Islet of Langerhans (tissue), 1 donor: ENCODE data around the gene USP44.

Experiments
- FAIRE-seq: peaks from one replicate; lab custom pipeline; 2011; peaks lifted over from hg19 to GRCh38; lab: Jason Lieb, UNC

The USP44 gene

DNA sequence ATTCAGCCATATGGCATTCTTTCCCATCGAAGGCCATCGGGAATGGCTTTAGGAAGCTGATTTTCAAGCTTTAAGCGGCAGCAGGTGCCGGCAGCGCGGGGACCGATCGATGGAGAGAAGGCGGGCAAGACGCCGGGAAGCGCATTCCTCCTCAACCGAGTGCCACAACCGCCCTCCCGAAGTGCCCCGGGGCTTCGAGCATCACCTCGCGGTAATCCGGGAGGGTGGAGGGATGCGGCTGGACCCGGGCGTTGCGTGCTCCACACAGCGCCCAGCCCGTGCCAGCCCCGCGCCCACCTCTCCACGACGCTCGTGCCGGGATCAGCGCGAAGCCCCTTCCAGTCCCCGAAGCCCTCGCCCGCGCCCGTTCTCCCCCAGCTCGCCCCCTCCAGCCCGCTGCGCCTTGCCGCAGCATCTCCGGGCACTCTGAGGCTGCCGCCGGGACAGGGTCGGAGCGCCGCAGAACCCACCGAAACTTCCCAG is 3.2 kb downstream of the USP44 start:
- FAIRE-seq: no peak

- FAIRE-seq: no peak
Measured at GRCh38 chr12:95547522-95548055, 3.7 kb downstream of the USP44 start.

DNA sequence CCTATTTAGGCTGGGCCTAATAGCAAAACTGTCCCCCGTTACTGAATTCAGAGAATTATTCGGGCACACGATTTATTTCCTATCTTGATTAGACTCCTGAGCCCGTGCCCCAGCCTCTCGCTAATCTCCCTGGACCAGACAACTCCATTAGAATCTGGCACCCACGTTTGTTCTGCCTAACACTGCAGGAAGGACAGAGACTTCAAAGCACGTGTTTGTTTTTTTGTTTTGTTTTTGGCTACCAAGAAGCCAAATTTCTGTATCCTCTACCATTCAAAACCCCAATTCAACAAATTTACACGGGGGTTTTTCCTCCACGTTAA is 4.8 kb downstream of the USP44 start:
- FAIRE-seq: no peak

- no peak for FAIRE-seq
Measured at GRCh38 chr12:95545731-95546490, 5.4 kb downstream of the USP44 start.

DNA sequence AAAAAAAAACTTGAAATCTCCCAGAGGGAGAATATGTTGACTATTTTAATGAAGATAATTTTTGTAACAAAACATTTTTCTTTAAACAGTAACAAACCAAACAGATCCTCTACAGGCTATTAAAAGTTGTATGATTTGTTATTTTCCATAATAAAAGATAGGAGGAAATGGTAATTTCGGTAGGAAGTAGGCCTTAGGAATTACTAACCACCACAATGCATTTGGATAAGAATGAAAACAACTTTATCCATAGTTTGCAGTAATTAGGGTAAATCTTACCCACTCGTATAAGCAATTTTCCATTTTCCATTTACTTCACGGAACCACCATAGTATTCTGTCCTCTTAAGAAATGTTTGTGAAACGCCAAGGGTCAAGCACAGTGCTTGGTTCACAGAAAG is 6.0 kb downstream of the USP44 start:
- no peak for FAIRE-seq

DNA sequence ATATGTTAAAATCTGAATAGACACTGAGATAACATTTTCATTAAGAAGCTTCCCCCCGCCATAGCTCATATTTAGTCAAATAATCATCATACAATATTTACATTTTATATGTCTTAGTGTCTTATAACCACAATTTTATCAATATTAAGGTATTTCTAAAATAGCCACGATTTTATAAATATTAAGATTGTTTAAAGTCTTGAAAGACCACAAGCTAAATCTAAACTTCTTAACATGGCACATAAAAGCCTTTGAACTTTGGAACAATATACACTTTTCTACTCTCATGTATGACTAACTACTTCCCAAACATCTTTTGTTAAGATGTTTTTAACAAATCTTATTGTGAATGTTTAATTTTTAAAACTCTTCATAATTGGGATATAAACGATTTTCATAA is 6.5 kb downstream of the USP44 start:
- FAIRE-seq: no peak

DNA sequence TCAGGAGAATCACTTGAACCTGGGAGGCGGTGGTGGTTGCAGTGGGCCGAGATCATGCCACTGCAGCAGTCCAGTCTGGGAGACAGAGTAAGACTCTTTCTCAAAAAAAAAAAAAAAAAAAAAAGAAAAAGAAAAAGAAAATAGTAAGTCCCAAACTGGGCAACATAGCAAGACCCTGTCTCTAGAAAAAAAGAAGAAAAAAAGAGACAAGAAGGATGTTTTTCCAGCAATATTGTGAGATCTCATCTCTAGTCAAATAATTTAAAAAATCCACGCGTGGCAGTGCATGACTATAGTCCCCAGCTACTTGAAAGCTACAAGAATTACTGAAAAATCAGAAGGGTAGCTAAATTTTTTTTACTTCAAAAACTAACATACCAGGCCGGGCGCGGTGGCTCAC is 8.0 kb downstream of the USP44 start:
- FAIRE-seq: no peak

DNA sequence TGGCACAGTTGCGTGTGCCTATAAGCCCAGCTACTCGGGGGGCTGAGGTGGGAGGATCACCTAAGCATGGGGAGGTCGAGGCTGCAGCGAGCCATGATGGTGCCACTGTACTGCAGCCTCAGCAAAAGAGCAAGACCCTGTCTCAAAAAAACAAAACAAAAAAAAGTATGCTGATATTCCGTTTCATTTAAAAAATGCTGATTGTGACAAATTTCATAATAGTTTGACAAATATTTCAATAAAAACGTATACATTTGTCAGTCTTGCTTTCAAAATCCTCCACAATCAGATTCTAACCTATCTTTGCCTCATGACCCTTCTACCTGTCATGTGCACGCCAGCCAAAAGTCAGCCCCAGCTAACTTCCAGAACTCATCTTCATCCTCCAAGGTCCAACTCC is 9.8 kb downstream of the USP44 start:
- no peak for FAIRE-seq

- no peak for FAIRE-seq
Measured at GRCh38 chr12:95538656-95539055, 12.6 kb downstream of the USP44 start.

DNA sequence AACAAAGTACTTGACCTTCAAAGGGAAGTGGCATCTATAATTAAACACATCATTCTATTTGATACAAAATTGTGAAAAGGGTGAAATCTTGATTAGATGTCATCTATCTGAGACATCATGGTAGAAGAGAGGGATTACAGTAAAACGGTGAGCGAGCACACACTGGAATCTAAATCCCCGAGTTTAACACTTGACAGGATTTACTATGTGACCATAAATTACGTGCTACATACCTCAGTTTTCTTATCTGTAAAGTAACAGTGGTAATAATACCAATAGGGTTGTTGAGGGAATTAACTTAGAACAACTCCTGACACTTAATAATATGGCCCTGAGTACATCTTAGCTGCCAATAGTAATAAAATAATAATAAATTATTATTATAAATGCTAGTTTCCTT is 13.3 kb downstream of the USP44 start:
- no peak for FAIRE-seq

DNA sequence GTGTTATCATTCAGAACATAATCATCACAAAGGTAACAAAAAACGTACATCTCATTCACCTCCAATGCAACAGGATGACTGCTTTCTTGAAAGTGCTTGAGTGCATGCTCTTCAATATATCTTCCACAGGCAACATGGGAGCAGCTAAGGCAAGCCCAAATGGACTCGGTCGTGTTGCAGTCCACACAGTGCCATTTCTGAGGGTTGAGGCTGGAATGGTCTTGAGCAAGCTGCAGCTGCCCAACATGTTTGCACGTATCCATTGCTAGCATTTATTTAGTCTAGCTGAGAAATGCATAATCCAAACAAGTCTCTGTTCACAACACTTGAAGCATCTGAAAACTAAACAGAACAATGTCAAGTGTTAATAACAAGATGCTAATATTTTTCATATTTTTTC is 17.3 kb downstream of the USP44 start:
- FAIRE-seq: no peak

DNA sequence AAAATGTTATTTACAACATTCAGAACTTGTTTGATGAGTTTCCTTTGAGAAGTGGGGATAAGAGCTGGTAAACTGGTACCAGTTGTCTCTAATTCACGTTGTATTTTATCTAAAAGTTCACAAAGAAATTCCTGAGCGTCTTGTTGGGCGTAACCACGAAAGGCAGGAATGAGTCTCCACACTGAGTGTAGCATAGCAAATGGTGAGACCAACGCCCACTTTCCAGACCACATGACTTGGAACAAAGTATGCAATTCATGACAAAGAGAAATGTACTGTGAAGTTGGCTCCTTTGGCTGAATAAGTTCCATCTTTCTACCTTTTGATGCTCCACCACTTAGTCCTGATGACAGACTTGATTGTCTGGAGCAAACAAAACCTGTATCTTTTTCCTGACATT is 18.4 kb downstream of the USP44 start:
- no peak for FAIRE-seq

DNA sequence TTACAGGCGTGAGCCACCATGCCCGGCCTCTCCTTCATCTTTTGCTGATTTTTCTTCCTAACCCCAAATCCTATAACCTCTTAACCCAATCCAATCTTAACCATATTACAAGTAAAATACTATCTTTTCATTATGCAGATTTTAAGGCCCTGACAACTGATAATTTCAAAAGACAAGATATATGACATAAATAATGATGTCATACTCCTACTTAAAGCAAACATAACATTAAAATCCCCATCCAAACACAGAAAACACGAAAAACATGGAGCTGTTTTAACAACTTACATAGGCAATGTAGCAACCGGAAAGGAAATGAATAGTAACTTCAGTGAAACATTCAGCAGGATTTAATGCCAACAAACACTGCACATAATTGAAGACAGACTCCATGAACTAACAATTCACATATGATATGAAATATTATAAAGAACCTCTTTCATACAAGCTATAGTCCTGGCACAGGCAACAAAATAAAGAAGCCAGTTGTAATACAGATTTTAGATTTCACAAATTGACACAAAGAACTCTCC is 21.5 kb downstream of the USP44 start:
- no peak for FAIRE-seq

DNA sequence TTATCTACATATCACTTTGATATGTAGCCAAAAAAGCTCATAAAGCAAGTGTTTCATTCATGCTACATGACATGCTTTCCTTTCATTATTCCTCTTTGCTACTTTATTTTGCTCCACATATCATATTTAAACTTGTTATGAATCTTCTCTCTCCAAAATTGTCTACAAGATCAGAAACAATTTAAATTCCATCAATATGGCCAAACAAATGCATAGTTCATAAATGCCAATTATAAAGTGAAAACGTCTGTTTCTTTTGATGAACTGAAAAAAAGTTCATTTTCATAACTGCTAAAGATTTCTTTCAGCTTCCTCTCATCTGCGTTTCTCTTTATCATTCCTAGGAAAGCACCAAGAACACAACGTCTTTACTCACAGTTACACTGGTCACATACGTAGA is 22.8 kb downstream of the USP44 start:
- FAIRE-seq: no peak

GRCh38 chr12:95522692-95523091 is 28.6 kb downstream of the USP44 start:
- FAIRE-seq: no peak

GRCh38 chr12:95520816-95521215 is 30.5 kb downstream of the USP44 start:
- FAIRE-seq: no peak

GRCh38 chr12:95518944-95519343 is 32.3 kb downstream of the USP44 start:
- FAIRE-seq: no peak

- FAIRE-seq: peak; percentile 47
Measured at GRCh38 chr12:95517246-95517645, 34.0 kb downstream of the USP44 start.

DNA sequence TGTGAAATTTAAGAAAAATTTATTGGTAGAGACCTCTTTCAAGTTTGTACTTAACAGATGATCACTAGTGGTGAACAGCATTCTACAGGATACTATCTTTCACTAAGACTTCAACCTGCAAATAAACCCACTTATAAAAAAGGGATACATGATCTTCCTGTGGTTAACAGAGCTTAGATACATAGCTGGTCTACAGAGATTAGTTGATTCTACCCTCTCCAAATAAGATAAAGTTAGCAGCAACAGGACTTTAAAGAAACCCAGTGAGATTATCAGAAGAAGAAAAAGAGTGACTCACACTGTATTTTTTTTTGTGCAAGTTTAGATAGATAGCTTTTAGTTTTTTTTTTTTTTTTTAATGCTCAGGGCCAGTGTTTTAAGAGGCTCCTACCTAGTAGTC is 34.5 kb downstream of the USP44 start:
- no peak for FAIRE-seq

- no peak for FAIRE-seq
Measured at GRCh38 chr12:95515197-95515596, 36.1 kb downstream of the USP44 start.

DNA sequence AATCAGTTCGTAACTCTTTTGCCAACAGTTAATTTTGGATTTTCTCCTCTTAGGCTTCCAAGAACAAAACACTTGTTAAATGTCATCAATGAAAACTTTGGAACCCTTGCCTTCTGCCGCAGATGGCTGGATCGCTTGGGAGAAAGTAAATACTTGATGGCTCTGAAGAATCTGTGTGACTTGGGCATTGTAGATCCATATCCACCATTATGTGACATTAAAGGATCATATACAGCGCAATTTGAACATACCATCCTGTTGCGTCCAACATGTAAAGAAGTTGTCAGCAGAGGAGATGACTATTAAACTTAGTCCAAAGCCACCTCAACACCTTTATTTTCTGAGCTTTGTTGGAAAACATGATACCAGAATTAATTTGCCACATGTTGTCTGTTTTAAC is 37.7 kb downstream of the USP44 start:
- no peak for FAIRE-seq

GRCh38 chr12:95511977-95512376 is 39.3 kb downstream of the USP44 start:
- no peak for FAIRE-seq

GRCh38 chr12:95509300-95509699 is 42.0 kb downstream of the USP44 start:
- FAIRE-seq: no peak
